HAP-1 (cell line): ENCODE measurements around the gene CCL25.
"Not testable (repeated sequence)": the region's sequence is repeated elsewhere in the genome, so short reads cannot be mapped to it uniquely, and the experiment has no call there.

Experiments used
- DNase-seq, 2 experiments: peaks; one replicate each; pipeline ENCODE4 v3.0.0-alpha.2; 2016 to 2020; ENCODE audit warnings: low spot score in 2 of 2
- H3K27me3 ChIP-seq: fragments of 250-450 bp; sonication (Bioruptor Pico); 2 replicates; pipeline ENCODE4 v1.5.1; 2020; ENCODE audit warnings: low read depth, mild to moderate bottlenecking, moderate library complexity
- H3K36me3 ChIP-seq: fragments of 250-450 bp; sonication (Bioruptor Pico); replicated peaks from 2 replicates; pipeline ENCODE4 v1.5.1; 2020; ENCODE audit warnings: mild to moderate bottlenecking
- H3K4me1 ChIP-seq: fragments of 250-450 bp; sonication (Bioruptor Pico); 2 replicates; pipeline ENCODE4 v1.5.1; 2020; ENCODE audit warnings: mild to moderate bottlenecking
- H3K4me3 ChIP-seq: fragments of 250-450 bp; sonication (Bioruptor Pico); 2 replicates; pipeline ENCODE4 v1.5.1; 2020; ENCODE audit warnings: mild to moderate bottlenecking, moderate library complexity
- H3K9me3 ChIP-seq: fragments of 250-450 bp; sonication (Bioruptor Pico); 2 replicates; pipeline ENCODE4 v1.5.1; 2020; ENCODE audit warnings: mild to moderate bottlenecking, moderate library complexity
- in situ Hi-C: fragments of 300-500 bp; cut with MboI; formaldehyde crosslinking; loops from 3 replicates; pipeline ENCODE4 v1.14.3; 2020; ENCODE audit warnings: low sequenced_read_pairs, inconsistent platforms, mixed read lengths

Gene CCL25

GRCh38 chr19:8101311-8101710 is 48.8 kb downstream of the CCL25 start:
- Histone ChIP-seq H3K4me3 (no peak overlapping the region), H3K36me3 (no peaks in the 10 kb centered on the region), H3K27me3 (no peaks in the 10 kb centered on the region), H3K4me1 (no peaks in the 10 kb centered on the region), H3K9me3 (peaks cover under 1% of the 10 kb centered on the region; the same call in 1 of the 2 replicates)
- in situ Hi-C loops: no loop called here
- DNase-seq: no peak

- H3K27me3 ChIP-seq, DNase-seq, H3K4me3 ChIP-seq, H3K9me3 ChIP-seq, H3K36me3 ChIP-seq, H3K4me1 ChIP-seq, in situ Hi-C loops: not testable (repeated sequence)
These were observed 49.4 kb downstream of the CCL25 start for GRCh38 chr19:8101910-8102309.

- no peak for DNase-seq
- Histone ChIP-seq H3K9me3 (no peaks in the 10 kb centered on the region), H3K27me3 (no peaks in the 10 kb centered on the region), H3K4me3 (no peak overlapping the region), H3K36me3 (no peaks in the 10 kb centered on the region), H3K4me1 (no peaks in the 10 kb centered on the region)
- in situ Hi-C loops: no loop called here
These were observed 52.9 kb downstream of the CCL25 start for GRCh38 chr19:8105471-8105870.

GRCh38 chr19:8107301-8107903 is 54.8 kb downstream of the CCL25 start:
- in situ Hi-C loops: no loop called here
- Histone ChIP-seq H3K27me3 (no peaks in the 10 kb centered on the region), H3K4me3 (no peak overlapping the region), H3K36me3 (no peaks in the 10 kb centered on the region), H3K9me3 (no peaks in the 10 kb centered on the region), H3K4me1 (no peaks in the 10 kb centered on the region)
- no peak for DNase-seq

GRCh38 chr19:8108560-8109445 is 56.2 kb downstream of the CCL25 start:
- H3K4me3 ChIP-seq: no peak overlapping the region
- DNase-seq: no peak
- no peaks in the 10 kb centered on the region; the same call in 1 of the 2 replicates for H3K27me3 ChIP-seq
- no peaks in the 10 kb centered on the region for H3K4me1 ChIP-seq
- H3K36me3 ChIP-seq: no peaks in the 10 kb centered on the region
- no peaks in the 10 kb centered on the region for H3K9me3 ChIP-seq
- in situ Hi-C loops: no loop called here

GRCh38 chr19:8109455-8109854 is 56.9 kb downstream of the CCL25 start:
- no peaks in the 10 kb centered on the region; the same call in 1 of the 2 replicates for H3K27me3 ChIP-seq
- H3K4me1 ChIP-seq: no peaks in the 10 kb centered on the region
- H3K4me3 ChIP-seq: no peak overlapping the region
- H3K36me3 ChIP-seq: no peaks in the 10 kb centered on the region
- in situ Hi-C loops: no loop called here
- no peaks in the 10 kb centered on the region for H3K9me3 ChIP-seq
- no peak for DNase-seq

- Histone ChIP-seq H3K36me3 (no peaks in the 10 kb centered on the region), H3K4me1 (no peaks in the 10 kb centered on the region)
- in situ Hi-C loops: no loop called here
These were observed 57.5 kb downstream of the CCL25 start for GRCh38 chr19:8109890-8110662.

GRCh38 chr19:8110931-8111330 is 58.4 kb downstream of the CCL25 start:
- Histone ChIP-seq H3K27me3 (no peaks in the 10 kb centered on the region; the same call in 1 of the 2 replicates), H3K4me1 (no peaks in the 10 kb centered on the region), H3K4me3 (no peak overlapping the region), H3K36me3 (no peaks in the 10 kb centered on the region), H3K9me3 (no peaks in the 10 kb centered on the region)
- DNase-seq: no peak
- in situ Hi-C loops: no loop called here

More at GRCh38 chr19:8109890-8110662, 57.5 kb downstream of the CCL25 start:
- H3K9me3 ChIP-seq: no peaks in the 10 kb centered on the region
- DNase-seq: no peak
- no peaks in the 10 kb centered on the region; the same call in 1 of the 2 replicates for H3K27me3 ChIP-seq
- H3K4me3 ChIP-seq: no peak overlapping the region

- Histone ChIP-seq H3K9me3 (no peaks in the 10 kb centered on the region), H3K27me3 (no peaks in the 10 kb centered on the region; the same call in 1 of the 2 replicates), H3K4me3 (no peak overlapping the region), H3K36me3 (no peaks in the 10 kb centered on the region), H3K4me1 (no peaks in the 10 kb centered on the region)
- in situ Hi-C loops: no loop called here
- no peak for DNase-seq
These were observed 58.8 kb downstream of the CCL25 start for GRCh38 chr19:8111376-8111775.
